T47D (cell line): ENCODE results near the gene ENPP1.
A peak's percentile ranks its signal among the peaks of the same experiment; 100 is the strongest.

Experiments
- DNase-seq, 2 experiments: peaks; one replicate each; pipeline versions ENCODE4 v3.0.0 to v3.0.0-alpha.2; 2011 to 2012; ENCODE audit warnings: low read depth in 1 of 2, low spot score in 1 of 2
- JUND ChIP-seq: IDR thresholded peaks from 2 replicates; pipeline ENCODE4 v1.6.1; 2012; ENCODE audit warnings: low read depth
- in situ Hi-C: cut with HindIII; loops from 2 replicates; pipeline ENCODE4 v1.10.0; 2016; ENCODE audit warnings: low sequenced_read_pairs, low pct_unique_long_range_greater_than_20kb

ENPP1 gene

DNA sequence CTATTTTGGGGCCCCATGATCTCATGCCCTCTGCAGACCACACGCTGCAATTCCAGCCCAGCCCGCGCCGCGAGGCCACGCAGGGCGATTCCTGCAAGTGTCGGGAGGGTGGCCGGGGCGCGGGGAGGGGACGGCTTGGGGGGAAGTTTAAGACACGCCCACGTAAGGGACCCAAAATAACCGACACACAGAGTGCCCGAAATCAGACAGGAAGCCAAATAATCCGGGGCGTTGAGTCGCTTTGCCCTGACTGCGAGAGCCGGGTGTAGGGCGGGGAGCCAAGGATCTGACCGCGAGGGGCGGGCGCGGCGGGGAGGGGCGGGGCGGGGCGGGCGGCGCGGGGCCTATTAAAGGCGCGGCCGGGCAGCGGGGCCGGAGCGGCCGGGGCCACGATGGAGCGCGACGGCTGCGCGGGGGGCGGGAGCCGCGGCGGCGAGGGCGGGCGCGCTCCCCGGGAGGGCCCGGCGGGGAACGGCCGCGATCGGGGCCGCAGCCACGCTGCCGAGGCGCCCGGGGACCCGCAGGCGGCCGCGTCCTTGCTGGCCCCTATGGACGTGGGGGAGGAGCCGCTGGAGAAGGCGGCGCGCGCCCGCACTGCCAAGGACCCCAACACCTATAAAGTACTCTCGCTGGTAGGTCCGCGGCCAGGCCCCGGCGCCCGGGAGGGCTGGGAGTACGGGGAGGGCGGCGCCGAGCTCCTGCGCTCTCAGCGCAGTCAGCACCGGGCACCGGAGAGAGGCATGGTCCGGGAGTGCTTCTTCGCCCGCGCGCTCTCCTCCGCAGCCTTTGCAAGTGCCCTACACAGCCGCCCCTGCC is at the start of gene ENPP1:
Gene ENPP1 (plus strand): TSS at position 377 of the 816 bp plus-strand sequence. CDS start 16 bp downstream, at position 393.
- DNase-seq = peak; percentile 38 to 67
- no peak for TF ChIP-seq JUND
- in situ Hi-C loops = no loop called here

DNA sequence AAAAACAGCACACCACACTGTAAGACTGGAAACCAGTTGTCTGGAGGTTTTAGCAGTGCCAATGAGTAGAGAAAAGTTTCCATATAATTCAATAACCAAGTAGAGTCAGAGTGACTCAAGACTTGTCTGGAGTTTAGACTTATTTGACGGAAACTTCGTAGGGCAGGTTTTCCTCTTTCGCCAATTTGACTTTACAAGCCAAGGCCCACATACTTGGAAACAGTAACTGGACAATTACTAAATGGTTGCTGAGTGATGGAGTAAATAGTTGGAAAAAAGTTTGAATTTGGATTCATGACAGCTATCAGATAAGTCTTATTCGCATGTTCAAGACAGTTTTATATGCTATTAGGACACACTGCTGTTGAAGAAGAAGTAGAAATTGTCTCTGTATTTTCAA is 48.9 kb upstream of the ENPP1 start:
- no peak for DNase-seq
- in situ Hi-C loops = no loop called here
- TF ChIP-seq JUND = no peak

DNA sequence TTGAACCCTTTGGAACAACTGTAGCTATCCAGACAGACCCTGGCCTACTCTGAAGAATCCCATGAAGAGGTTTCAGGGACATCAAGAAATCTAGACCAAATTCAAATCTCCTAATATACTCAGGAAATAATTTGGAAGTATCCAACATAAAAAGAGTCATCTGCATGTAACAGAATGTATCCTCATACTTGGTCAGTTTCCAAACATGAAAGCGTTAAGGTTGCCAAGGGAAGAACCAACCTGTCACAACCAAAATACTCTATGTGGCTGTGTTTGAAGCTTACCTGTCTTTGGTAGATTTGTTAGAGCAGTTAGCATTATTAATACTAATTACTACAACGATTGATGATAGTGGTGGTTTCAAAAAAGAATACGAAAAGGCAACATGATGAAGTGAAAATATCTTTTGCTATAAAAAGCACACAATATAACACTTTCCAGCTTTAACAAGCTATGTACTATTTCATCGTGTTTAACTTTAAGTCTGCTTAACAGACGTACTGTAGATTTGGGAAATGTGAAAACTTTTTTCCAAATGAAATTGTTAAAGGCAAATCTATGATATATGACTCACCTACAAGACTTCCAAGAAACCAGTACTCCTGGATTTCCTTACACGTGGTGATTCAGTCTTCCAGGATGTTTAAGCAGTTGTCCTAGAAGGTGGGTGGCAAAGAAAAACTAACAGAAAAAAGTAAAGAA is 46.6 kb upstream of the ENPP1 start:
- DNase-seq = no peak
- in situ Hi-C loops = no loop called here
- TF ChIP-seq JUND = no peak

DNA sequence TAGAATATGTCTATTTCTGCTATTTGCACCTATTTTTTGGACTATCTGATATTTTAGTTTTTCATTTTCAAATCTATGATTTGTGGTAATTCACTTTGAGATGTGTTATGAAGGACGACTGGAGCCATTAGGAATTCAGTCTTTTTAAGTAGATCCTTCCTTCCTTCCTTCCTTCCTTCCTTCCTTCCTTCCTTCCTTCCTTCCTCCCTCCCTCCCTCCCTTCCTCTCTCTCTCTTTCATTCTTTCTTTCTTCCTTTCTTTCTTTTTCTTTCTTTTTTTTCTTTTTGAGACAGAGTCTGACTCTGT is 46.1 kb upstream of the ENPP1 start:
- in situ Hi-C loops = no loop called here
- no peak for DNase-seq
- TF ChIP-seq JUND = no peak

DNA sequence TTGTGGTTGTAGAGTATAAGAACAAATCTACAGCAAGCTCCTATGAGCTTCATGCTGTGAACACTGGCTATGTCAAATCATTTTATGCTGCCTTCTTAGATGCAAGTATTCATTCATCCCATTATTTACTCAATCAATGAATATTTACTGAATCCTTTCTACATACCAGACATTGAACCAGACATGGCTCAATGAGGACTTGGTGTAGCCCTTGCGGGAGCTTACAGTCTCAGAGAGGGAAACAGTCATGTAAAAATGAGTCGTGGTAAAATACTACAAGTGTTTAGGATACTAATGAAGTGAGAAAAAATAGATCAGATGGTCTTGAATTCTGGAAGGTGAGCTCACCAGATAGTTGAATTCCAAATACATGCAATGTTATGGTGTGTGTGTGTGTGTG is 44.8 kb upstream of the ENPP1 start:
- no peak for DNase-seq
- no peak for TF ChIP-seq JUND
- in situ Hi-C loops = no loop called here

DNA sequence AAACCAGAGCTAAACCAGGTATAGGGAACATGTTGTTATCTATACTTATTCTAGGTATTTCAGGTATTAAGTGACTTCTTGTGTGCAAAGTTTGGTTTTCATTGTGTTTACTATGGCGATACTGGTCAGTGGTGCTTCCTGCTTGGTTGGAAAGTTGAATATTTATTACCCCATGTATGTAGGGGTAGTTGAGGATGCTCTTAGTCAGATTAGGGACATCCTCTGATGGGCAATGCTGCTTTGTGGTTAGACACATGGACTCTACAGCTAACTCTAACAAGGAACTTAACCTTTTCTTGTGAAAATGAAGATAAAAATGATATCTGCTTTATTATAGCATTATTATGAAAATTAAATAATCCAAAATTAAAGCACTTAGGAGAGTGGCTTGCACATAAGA is 44.1 kb upstream of the ENPP1 start:
- no peak for DNase-seq
- in situ Hi-C loops = no loop called here
- TF ChIP-seq JUND = no peak

DNA sequence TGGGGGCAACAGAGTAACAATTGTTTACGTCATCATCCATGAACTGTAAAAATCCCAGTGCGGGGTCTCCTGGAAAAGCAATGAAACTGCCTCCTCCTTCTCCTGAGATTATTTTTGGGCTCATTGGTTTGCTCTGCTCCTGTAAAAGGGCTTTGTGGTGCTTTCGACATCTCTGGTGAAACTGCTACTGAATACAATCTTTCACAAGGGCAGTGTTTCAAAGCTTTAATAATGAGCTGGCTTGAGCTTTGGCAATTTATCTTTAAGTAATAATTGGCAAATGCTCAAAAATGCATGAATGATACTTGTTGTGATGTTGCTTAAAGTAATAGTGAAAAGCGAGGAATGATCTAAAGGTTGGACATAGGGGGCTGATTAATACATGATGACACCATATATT is 43.5 kb upstream of the ENPP1 start:
- in situ Hi-C loops = no loop called here
- TF ChIP-seq JUND = no peak
- no peak for DNase-seq

DNA sequence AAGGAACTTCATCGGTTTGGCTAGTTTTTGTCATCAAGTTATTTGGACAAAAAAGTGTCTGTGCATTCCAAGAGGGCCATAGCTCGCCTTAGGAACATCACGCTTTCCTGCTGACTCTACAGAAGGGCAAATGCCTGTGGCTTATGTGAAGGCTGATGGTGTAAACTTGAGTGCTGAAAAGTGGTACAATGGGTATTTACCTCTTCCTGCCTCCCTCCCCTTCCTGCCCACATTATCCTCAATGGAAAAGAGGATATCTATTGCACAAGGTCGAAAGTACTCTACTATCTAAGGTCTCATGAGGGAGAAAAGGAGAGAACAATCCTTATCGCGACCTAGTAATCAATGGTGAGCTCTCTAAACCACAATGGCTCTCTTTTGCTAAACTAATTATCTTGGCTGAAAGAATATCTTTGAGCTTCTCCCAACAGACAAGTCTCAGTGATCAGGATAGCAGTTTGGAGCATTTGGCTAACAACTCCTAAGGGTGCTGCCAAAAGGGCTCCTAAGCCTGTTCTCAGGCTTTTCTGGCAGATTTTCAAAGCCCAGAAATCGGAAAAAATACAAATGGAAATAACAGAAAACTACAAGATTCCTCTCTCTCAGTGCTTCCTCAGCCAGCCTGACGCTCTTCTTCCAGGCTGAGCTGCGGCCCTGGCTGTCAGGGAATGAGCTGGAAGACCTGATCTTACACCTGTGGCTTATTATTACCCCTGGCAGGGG is 42.6 kb upstream of the ENPP1 start:
- no peak for DNase-seq
- TF ChIP-seq JUND = no peak

DNA sequence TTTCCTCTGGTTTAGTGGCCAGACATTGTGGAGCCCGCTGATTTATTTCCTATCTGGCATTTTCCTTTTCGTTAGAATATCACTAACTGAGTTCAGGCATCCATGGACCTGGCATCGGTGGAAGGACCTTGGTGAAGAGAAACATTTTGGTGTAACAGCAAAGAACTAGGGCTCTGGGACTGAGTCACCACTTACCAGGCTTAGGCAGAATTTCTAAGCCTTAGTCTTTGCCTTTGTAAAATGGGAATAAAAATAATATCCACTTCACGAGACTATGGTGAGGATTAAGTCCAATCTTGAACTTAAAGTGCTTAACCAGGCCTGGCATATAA is 42.0 kb upstream of the ENPP1 start:
- DNase-seq = no peak
- in situ Hi-C loops = no loop called here
- TF ChIP-seq JUND = no peak

More for the DNA sequence above, 42.6 kb upstream of the ENPP1 start:
- in situ Hi-C loops = no loop called here

DNA sequence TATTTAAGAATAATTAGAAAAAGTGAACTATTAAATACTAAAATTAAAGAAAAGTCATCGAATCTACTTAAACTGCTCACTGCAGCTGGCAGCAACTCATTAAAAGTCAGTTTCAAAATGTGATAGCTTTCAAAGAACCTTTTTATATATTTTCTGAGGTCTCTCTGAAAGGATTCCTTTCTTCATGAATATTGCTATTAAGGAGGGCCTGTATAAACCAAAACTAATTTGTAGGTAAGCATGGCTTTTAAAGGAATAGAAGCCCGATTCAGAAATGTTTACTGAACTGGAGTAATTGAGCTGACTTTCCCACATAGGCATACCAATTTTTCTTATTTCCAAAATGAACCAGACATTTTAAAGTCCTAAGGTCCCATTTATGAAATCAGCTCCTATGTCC is 41.2 kb upstream of the ENPP1 start:
- TF ChIP-seq JUND = no peak
- in situ Hi-C loops = no loop called here
- DNase-seq = no peak

DNA sequence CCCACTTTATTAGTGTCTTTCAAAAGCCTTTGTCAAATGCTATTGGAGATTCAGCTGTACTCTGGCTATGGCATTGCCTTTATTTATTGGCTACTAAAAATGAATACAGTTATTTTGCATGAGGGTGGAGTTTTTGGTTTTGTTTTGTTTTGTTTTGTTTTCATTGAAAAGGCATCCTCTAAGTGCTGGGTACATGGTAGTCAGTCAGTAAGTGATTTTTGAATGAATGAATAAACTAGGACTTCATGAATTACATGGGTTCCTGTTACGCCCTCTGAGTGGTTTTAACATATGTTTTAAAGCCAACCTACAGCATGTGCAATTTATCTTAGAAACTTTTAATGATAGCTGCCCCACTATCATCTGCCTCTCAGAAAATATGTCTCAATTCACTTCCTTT is 38.9 kb upstream of the ENPP1 start:
- in situ Hi-C loops = no loop called here
- no peak for TF ChIP-seq JUND
- DNase-seq = no peak

DNA sequence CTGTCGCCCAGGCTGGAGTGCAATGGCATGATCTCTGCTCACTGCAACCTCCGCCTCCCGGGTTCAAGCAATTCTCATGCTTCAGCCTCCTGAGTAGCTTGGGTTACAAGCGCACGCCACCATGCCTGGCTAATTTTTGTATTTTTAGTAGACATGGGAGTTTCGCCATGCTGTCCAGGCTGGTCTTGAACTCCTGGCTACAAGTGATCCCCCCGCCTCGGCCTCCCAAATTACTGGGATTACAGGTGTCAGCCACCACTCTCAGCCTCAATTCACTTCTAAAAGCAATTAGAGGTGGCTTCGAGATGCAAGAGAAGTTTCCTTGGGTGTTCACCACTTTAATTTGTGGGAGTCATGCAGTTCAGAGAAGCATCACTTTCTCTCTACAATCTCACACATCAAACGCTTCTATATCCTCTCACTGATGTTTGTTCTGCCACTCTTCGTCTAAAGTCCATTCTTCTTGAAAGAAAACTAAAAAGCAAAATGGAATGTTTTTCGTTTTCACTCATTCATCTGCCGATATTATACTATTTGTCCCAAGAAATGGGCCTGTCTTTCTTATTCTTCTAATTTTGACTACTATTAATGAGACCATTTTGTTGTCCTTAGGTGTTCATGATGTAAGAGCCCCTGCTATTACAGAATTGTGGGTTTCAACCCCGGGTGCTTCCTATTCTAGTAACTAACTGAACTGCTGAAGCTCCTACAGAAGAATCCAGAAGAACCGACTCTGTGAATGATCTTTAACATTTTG is 38.3 kb upstream of the ENPP1 start:
- DNase-seq = no peak
- no peak for TF ChIP-seq JUND
- in situ Hi-C loops = no loop called here
